ENCODE measurements around the gene FZD2. TPM values are rescaled to one million over a fixed set of nuclear protein-coding genes. Genes with fewer than 3 reads are reported as not detected.

FZD2 gene
- total and polyA plus RNA-seq, 2 donors = 0.80 to 1.7 TPM

DNA sequence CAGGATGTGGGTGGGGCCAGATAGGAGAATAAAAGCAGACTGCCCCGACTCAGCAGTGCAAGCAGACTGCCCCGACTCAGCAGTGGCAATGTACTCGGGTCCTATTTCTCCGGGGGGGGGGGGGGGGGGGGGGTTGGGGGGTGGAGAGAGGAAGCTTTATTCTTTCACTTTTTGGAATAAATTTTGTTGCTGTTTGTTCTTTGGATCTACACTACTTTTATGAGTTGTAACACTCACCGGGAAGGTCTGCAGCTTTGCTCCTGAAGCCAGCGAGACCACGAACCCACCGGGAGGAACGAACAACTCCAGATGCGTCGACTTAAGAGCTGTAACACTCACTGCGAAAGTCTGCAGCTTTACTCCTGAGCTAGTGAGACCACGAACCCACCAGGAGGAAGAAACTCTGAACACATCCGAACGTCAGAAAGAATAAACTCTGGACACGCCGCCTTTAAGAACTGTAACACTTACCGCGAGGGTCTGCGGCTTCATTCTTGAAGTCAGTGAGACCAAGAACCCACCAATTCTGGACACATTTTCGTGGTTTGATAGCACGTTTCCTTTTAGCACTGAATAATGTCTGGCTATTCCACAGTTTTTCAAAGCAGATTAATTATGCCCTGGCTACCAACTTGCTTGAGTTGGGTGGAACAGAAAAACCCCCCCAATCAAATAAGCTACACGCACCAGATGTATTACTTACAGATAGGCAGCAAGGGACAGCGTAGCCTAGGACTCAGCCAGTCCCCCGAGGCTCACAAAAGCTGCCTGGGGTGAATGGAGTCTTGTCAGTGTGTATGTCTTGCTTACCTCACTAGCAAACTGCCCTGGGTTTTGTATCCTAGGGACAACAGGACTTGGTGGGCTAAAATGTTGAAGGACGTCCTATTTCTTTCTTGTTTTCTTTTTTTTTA lies 11.9 kb downstream of the FZD2 start:
- peaks cover 0 to 12% of the 10 kb centered on the region in 2 donors for H3K27me3 ChIP-seq (ENCODE audit: control insufficient read depth in 2 of 2, insufficient read depth in 1 of 2, low read length in 1 of 2)
- peak overlapping the region in 1 of 2 donors; percentile 31 for H3K27ac ChIP-seq (ENCODE audit: low read depth in 1 of 2, low read length in 1 of 2)
- no peak for DNase-seq (ENCODE audit: low read depth in 6 of 9, low spot score in 9 of 9)

GRCh38 chr17:44572801-44573200 lies 15.5 kb downstream of the FZD2 start:
- 91% methylated on average over 2 of the region's 2 CpGs for WGBS
- H3K4me3 ChIP-seq (ENCODE audit: low read length in 2 of 2) = no peak overlapping the region
- peaks cover 0 to 4% of the 10 kb centered on the region in 2 donors for H3K9me3 ChIP-seq (ENCODE audit: control insufficient read depth in 2 of 2, insufficient read depth in 1 of 2, low read length in 1 of 2)
- no peaks in the 10 kb centered on the region for H3K36me3 ChIP-seq (ENCODE audit: control insufficient read depth in 2 of 2, insufficient read depth in 2 of 2, low read length in 1 of 2)
- no peak overlapping the region for H3K27ac ChIP-seq (ENCODE audit: low read depth in 1 of 2, low read length in 1 of 2)
- H3K27me3 ChIP-seq (ENCODE audit: control insufficient read depth in 2 of 2, insufficient read depth in 1 of 2, low read length in 1 of 2) = peaks cover 0 to 12% of the 10 kb centered on the region in 2 donors
- no peaks in the 10 kb centered on the region for H3K4me1 ChIP-seq (ENCODE audit: control insufficient read depth in 2 of 2, insufficient read depth in 2 of 2, low read length in 2 of 2)
- DNase-seq (ENCODE audit: low read depth in 6 of 9, low spot score in 9 of 9) = no peak

More for the DNA sequence above, 11.9 kb downstream of the FZD2 start:
- Histone ChIP-seq H3K4me1 (ENCODE audit: control insufficient read depth in 2 of 2, insufficient read depth in 2 of 2, low read length in 2 of 2) (no peaks in the 10 kb centered on the region), H3K4me3 (ENCODE audit: low read length in 2 of 2) (no peak overlapping the region), H3K36me3 (ENCODE audit: control insufficient read depth in 2 of 2, insufficient read depth in 2 of 2, low read length in 1 of 2) (no peaks in the 10 kb centered on the region), H3K9me3 (ENCODE audit: control insufficient read depth in 2 of 2, insufficient read depth in 1 of 2, low read length in 1 of 2) (peaks cover 3 to 16% of the 10 kb centered on the region in 2 donors)
- WGBS = 31% methylated on average over 25 of the region's 26 CpGs

- 83% methylated on average over 2 of the region's 2 CpGs for WGBS
- no peak overlapping the region for H3K27ac ChIP-seq (ENCODE audit: low read depth in 1 of 2, low read length in 1 of 2)
- no peaks in the 10 kb centered on the region for H3K4me1 ChIP-seq (ENCODE audit: control insufficient read depth in 2 of 2, insufficient read depth in 2 of 2, low read length in 2 of 2)
- H3K36me3 ChIP-seq (ENCODE audit: control insufficient read depth in 2 of 2, insufficient read depth in 2 of 2, low read length in 1 of 2) = no peaks in the 10 kb centered on the region
- no peaks in the 10 kb centered on the region for H3K9me3 ChIP-seq (ENCODE audit: control insufficient read depth in 2 of 2, insufficient read depth in 1 of 2, low read length in 1 of 2)
- no peak for DNase-seq (ENCODE audit: low read depth in 6 of 9, low spot score in 9 of 9)
- H3K4me3 ChIP-seq (ENCODE audit: low read length in 2 of 2) = no peak overlapping the region
- H3K27me3 ChIP-seq (ENCODE audit: control insufficient read depth in 2 of 2, insufficient read depth in 1 of 2, low read length in 1 of 2) = peaks cover 0 to 11% of the 10 kb centered on the region in 2 donors
Observed at GRCh38 chr17:44575403-44575802, 18.1 kb downstream of the FZD2 start.

DNA sequence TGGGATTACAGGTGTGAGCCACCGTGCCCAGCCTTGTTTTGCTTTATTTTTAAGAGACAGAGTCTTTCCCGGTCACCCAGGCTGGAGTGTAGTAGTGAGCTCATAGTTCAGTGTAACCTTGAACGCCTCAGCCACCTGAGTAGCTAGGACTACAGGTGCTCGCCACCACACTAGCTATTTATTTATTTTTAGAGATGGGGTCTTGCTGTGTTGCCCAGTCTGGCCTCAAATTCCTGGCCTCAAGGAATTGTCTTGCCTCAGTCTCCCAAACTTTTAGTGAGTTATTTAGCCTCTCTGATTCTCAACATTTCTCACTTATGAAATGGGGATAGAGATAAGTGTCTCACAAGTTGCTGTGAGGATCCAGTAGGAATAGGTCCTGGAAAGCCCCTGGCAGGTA lies 21.7 kb downstream of the FZD2 start:
- WGBS = 72% methylated on average over 4 of the region's 4 CpGs
- Histone ChIP-seq H3K9me3 (ENCODE audit: control insufficient read depth in 2 of 2, insufficient read depth in 1 of 2, low read length in 1 of 2) (no peaks in the 10 kb centered on the region), H3K4me3 (ENCODE audit: low read length in 2 of 2) (no peak overlapping the region), H3K4me1 (ENCODE audit: control insufficient read depth in 2 of 2, insufficient read depth in 2 of 2, low read length in 2 of 2) (no peaks in the 10 kb centered on the region), H3K36me3 (ENCODE audit: control insufficient read depth in 2 of 2, insufficient read depth in 2 of 2, low read length in 1 of 2) (no peaks in the 10 kb centered on the region), H3K27me3 (ENCODE audit: control insufficient read depth in 2 of 2, insufficient read depth in 1 of 2, low read length in 1 of 2) (peaks cover 0 to 10% of the 10 kb centered on the region in 2 donors), H3K27ac (ENCODE audit: low read depth in 1 of 2, low read length in 1 of 2) (no peak overlapping the region)
- DNase-seq (ENCODE audit: low read depth in 6 of 9, low spot score in 9 of 9) = no peak

DNA sequence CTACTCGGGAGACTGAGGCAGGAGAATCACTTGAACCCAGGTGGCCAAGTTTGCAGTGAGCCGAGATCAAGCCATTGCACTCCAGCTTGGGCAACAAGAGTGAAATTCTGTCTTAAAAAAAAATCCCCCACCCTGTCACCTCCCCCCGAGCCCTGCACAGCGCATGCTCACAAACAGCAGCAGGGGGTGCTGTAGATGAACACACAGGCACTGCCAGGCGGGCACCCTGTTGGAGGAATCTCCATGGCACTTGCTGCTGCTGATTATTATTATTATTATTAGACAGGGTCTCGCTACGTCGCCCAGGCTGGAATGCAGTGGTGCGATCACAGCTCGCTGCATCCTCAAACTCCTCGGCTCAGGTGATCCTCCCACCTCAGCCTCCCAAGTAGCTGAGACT lies 24.6 kb downstream of the FZD2 start:
- no peaks in the 10 kb centered on the region for H3K9me3 ChIP-seq (ENCODE audit: control insufficient read depth in 2 of 2, insufficient read depth in 1 of 2, low read length in 1 of 2)
- no peak overlapping the region for H3K4me3 ChIP-seq (ENCODE audit: low read length in 2 of 2)
- no peaks in the 10 kb centered on the region for H3K36me3 ChIP-seq (ENCODE audit: control insufficient read depth in 2 of 2, insufficient read depth in 2 of 2, low read length in 1 of 2)
- H3K4me1 ChIP-seq (ENCODE audit: control insufficient read depth in 2 of 2, insufficient read depth in 2 of 2, low read length in 2 of 2) = no peaks in the 10 kb centered on the region
- no peak overlapping the region for H3K27ac ChIP-seq (ENCODE audit: low read depth in 1 of 2, low read length in 1 of 2)
- DNase-seq (ENCODE audit: low read depth in 6 of 9, low spot score in 9 of 9) = no peak
- peaks cover 0 to 10% of the 10 kb centered on the region in 2 donors for H3K27me3 ChIP-seq (ENCODE audit: control insufficient read depth in 2 of 2, insufficient read depth in 1 of 2, low read length in 1 of 2)
- 93% methylated on average over 11 of the region's 11 CpGs for WGBS

DNA sequence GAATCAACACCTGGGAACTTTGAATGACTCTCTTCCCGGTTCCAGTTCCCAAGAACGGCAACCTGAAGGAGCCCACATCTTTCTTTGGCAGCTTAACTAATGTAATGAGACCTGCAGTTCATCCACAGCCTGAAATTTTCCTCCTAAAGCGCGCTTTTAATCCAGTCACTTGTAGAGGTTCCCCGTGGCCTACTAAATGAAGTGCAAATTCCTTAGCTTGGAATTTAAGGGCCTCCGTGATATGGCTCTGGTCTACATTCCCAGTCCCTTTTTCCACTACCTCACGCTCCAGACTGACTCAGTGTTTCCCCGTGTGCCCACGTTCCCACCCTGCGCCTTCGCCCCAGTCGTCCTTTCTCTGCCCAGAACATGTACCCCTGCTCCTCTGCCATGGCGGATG lies 27.2 kb downstream of the FZD2 start:
- Histone ChIP-seq H3K27me3 (ENCODE audit: control insufficient read depth in 2 of 2, insufficient read depth in 1 of 2, low read length in 1 of 2) (peaks cover 0 to 7% of the 10 kb centered on the region in 2 donors), H3K27ac (ENCODE audit: low read depth in 1 of 2, low read length in 1 of 2) (no peak overlapping the region)
- DNase-seq (ENCODE audit: low read depth in 6 of 9, low spot score in 9 of 9) = no peak

GRCh38 chr17:44585315-44585714 lies 28.0 kb downstream of the FZD2 start:
- H3K27ac ChIP-seq (ENCODE audit: low read depth in 1 of 2, low read length in 1 of 2) = no peak overlapping the region
- no peak for DNase-seq (ENCODE audit: low read depth in 6 of 9, low spot score in 9 of 9)
- H3K4me3 ChIP-seq (ENCODE audit: low read length in 2 of 2) = no peak overlapping the region
- H3K27me3 ChIP-seq (ENCODE audit: control insufficient read depth in 2 of 2, insufficient read depth in 1 of 2, low read length in 1 of 2) = peaks cover 0 to 4% of the 10 kb centered on the region in 2 donors
- H3K36me3 ChIP-seq (ENCODE audit: control insufficient read depth in 2 of 2, insufficient read depth in 2 of 2, low read length in 1 of 2) = no peaks in the 10 kb centered on the region
- no peaks in the 10 kb centered on the region for H3K9me3 ChIP-seq (ENCODE audit: control insufficient read depth in 2 of 2, insufficient read depth in 1 of 2, low read length in 1 of 2)
- no peaks in the 10 kb centered on the region for H3K4me1 ChIP-seq (ENCODE audit: control insufficient read depth in 2 of 2, insufficient read depth in 2 of 2, low read length in 2 of 2)
- WGBS = 88% methylated on average over 7 of the region's 7 CpGs

More for the DNA sequence above, 27.2 kb downstream of the FZD2 start:
- Histone ChIP-seq H3K36me3 (ENCODE audit: control insufficient read depth in 2 of 2, insufficient read depth in 2 of 2, low read length in 1 of 2) (no peaks in the 10 kb centered on the region), H3K4me1 (ENCODE audit: control insufficient read depth in 2 of 2, insufficient read depth in 2 of 2, low read length in 2 of 2) (no peaks in the 10 kb centered on the region), H3K9me3 (ENCODE audit: control insufficient read depth in 2 of 2, insufficient read depth in 1 of 2, low read length in 1 of 2) (no peaks in the 10 kb centered on the region), H3K4me3 (ENCODE audit: low read length in 2 of 2) (no peak overlapping the region)
- 94% methylated on average over 13 of the region's 13 CpGs for WGBS

DNA sequence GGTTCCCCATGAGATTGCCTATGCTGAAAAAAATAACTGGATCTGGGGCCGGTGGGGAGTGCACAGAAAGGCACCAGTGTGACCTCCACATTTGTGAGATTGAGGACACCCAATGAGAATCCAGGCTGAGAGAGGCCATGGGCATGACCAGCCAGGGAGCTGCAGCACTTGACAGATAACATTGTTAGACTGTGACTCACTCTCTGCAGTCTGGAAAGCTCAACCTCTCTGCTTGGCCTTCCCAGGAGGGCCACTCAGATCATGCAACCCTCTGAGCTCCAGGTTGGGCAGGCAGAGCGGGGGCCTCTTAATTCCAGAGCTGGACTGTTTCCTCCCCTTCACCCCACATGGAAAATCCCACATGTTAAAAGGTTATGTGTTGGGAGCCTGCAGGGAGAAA lies 30.1 kb downstream of the FZD2 start:
- no peak overlapping the region for H3K4me3 ChIP-seq (ENCODE audit: low read length in 2 of 2)
- 81% methylated on average over 2 of the region's 2 CpGs for WGBS
- H3K27me3 ChIP-seq (ENCODE audit: control insufficient read depth in 2 of 2, insufficient read depth in 1 of 2, low read length in 1 of 2) = no peaks in the 10 kb centered on the region
- no peak overlapping the region for H3K27ac ChIP-seq (ENCODE audit: low read depth in 1 of 2, low read length in 1 of 2)
- no peak for DNase-seq (ENCODE audit: low read depth in 6 of 9, low spot score in 9 of 9)
- H3K36me3 ChIP-seq (ENCODE audit: control insufficient read depth in 2 of 2, insufficient read depth in 2 of 2, low read length in 1 of 2) = no peaks in the 10 kb centered on the region
- H3K4me1 ChIP-seq (ENCODE audit: control insufficient read depth in 2 of 2, insufficient read depth in 2 of 2, low read length in 2 of 2) = no peaks in the 10 kb centered on the region
- H3K9me3 ChIP-seq (ENCODE audit: control insufficient read depth in 2 of 2, insufficient read depth in 1 of 2, low read length in 1 of 2) = no peaks in the 10 kb centered on the region

DNA sequence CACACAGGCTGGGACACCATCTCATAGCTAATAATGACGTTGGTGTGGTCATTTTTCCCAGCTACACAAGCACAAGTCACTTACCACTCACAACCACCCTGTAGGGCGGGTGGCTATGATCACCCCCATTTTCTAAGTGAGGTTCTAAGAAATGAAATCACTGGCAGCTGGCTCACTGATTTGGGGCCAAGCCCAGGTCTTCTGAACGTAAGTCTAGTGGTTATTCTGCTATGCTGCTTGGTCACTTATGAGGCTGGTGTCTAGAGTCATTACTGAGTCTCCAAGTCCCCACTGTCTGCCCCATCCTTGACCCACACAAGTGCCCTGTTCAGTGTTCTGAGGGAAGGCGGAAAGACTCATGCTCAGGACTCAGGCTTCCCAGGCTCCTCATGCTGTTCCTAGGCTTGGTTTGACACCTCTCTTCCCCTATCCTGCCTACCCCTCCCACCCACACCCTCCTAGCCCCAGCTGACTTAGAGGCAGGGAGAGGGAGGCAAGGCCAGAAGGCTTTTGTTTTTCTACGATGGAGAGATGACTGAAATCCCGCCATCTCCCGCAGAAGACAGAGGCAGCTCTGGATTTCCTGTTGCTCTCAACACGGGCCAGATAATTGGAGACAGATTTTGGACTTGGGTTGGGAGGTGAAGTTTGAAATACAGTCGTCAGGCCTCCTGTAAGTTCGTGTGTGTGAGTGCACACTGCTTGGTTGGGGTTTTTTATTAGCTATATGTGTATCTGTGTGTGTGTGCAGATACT lies 32.2 kb downstream of the FZD2 start:
- DNase-seq (ENCODE audit: low read depth in 6 of 9, low spot score in 9 of 9) = no peak
- H3K36me3 ChIP-seq (ENCODE audit: control insufficient read depth in 2 of 2, insufficient read depth in 2 of 2, low read length in 1 of 2) = no peaks in the 10 kb centered on the region
- WGBS = 80% methylated on average over 10 of the region's 10 CpGs
- no peak overlapping the region for H3K4me3 ChIP-seq (ENCODE audit: low read length in 2 of 2)
- H3K27me3 ChIP-seq (ENCODE audit: control insufficient read depth in 2 of 2, insufficient read depth in 1 of 2, low read length in 1 of 2) = peaks cover 0 to 2% of the 10 kb centered on the region in 2 donors
- no peak overlapping the region for H3K27ac ChIP-seq (ENCODE audit: low read depth in 1 of 2, low read length in 1 of 2)
- H3K9me3 ChIP-seq (ENCODE audit: control insufficient read depth in 2 of 2, insufficient read depth in 1 of 2, low read length in 1 of 2) = no peaks in the 10 kb centered on the region
- no peaks in the 10 kb centered on the region for H3K4me1 ChIP-seq (ENCODE audit: control insufficient read depth in 2 of 2, insufficient read depth in 2 of 2, low read length in 2 of 2)
